CD4-positive, alpha-beta T cell treated with Interleukin-6 for 4 hours (primary cell): Measurements from ENCODE around the gene TP53TG5.
A peak's percentile ranks its signal among the peaks of the same experiment; 100 is the strongest.

ENCODE experiments used
- DNase-seq: peaks from one replicate; pipeline ENCODE4 v3.0.0-alpha.2; 2020; ENCODE audit warnings: mixed read lengths

The TP53TG5 gene

GRCh38 chr20:45322952-45323383 is 55.2 kb downstream of the TP53TG5 start:
- DNase-seq, result peak; percentile 9
